ENCODE results near the gene DIP2C. TPM values are rescaled to one million over a fixed set of nuclear protein-coding genes. Genes with fewer than 3 reads are reported as not detected.
"Not testable (repeated sequence)": the region's sequence is repeated elsewhere in the genome, so short reads cannot be mapped to it uniquely, and the experiment has no call there.

The DIP2C gene
- polyA plus RNA-seq, 1 donor = 26.3 TPM

GRCh38 chr10:306675-307185 is 382.7 kb downstream of the DIP2C start:
- DNase-seq (ENCODE audit: low read depth) = no peak

GRCh38 chr10:306007-306674 is 383.3 kb downstream of the DIP2C start:
- no peak for DNase-seq (ENCODE audit: low read depth)

GRCh38 chr10:305034-305433 is 384.4 kb downstream of the DIP2C start:
- DNase-seq (ENCODE audit: low read depth) = no peak

- no peak for DNase-seq (ENCODE audit: low read depth)
These were observed 387.9 kb downstream of the DIP2C start for GRCh38 chr10:301536-301935.

- not testable (repeated sequence) for DNase-seq (ENCODE audit: low read depth)
These were observed 388.9 kb downstream of the DIP2C start for GRCh38 chr10:300580-300979.

- no peak for DNase-seq (ENCODE audit: low read depth)
These were observed 389.5 kb downstream of the DIP2C start for GRCh38 chr10:299969-300368.

- no peak for DNase-seq (ENCODE audit: low read depth)
These were observed 390.0 kb downstream of the DIP2C start for GRCh38 chr10:299512-299911.

- no peak for DNase-seq (ENCODE audit: low read depth)
These were observed 391.4 kb downstream of the DIP2C start for GRCh38 chr10:298033-298432.

GRCh38 chr10:297567-297966 is 391.9 kb downstream of the DIP2C start:
- no peak for DNase-seq (ENCODE audit: low read depth)

- no peak for DNase-seq (ENCODE audit: low read depth)
These were observed 395.8 kb downstream of the DIP2C start for GRCh38 chr10:293636-294035.

GRCh38 chr10:290026-290725 is 399.3 kb downstream of the DIP2C start:
- no peak for DNase-seq (ENCODE audit: low read depth)

GRCh38 chr10:289581-289980 is 399.9 kb downstream of the DIP2C start:
- no peak for DNase-seq (ENCODE audit: low read depth)

- no peak for DNase-seq (ENCODE audit: low read depth)
These were observed 400.9 kb downstream of the DIP2C start for GRCh38 chr10:288316-289200.

GRCh38 chr10:287814-288213 is 401.7 kb downstream of the DIP2C start:
- DNase-seq (ENCODE audit: low read depth) = no peak

GRCh38 chr10:287026-287709 is 402.3 kb downstream of the DIP2C start:
- no peak for DNase-seq (ENCODE audit: low read depth)

- no peak for DNase-seq (ENCODE audit: low read depth)
These were observed 404.3 kb downstream of the DIP2C start for GRCh38 chr10:285216-285615.

GRCh38 chr10:283916-284356 is 405.5 kb downstream of the DIP2C start:
- no peak for DNase-seq (ENCODE audit: low read depth)

- DNase-seq (ENCODE audit: low read depth) = no peak
These were observed 406.4 kb downstream of the DIP2C start for GRCh38 chr10:283140-283479.

GRCh38 chr10:282294-283139 is 407.0 kb downstream of the DIP2C start:
- no peak for DNase-seq (ENCODE audit: low read depth)

- no peak for DNase-seq (ENCODE audit: low read depth)
These were observed 409.8 kb downstream of the DIP2C start for GRCh38 chr10:279655-280054.

- DNase-seq (ENCODE audit: low read depth) = no peak
These were observed 410.2 kb downstream of the DIP2C start for GRCh38 chr10:279232-279631.

All from forelimb muscle (tissue), 1 donor.